H1 (cell line): ENCODE results near the gene EXD3. TPM values are rescaled to one million over a fixed set of nuclear protein-coding genes. Genes with fewer than 3 reads are reported as not detected.

ENCODE experiments used
- CTBP2 ChIP-seq: IDR thresholded peaks from 2 replicates; pipeline ENCODE4 v1.7.0; 2011; ENCODE audit warnings: borderline replicate concordance, mild to moderate bottlenecking, moderate library complexity, mixed read lengths, low read length; ENCODE audit not compliant: insufficient read depth, insufficient read length
- EZH2 ChIP-seq: fragments of 200-600 bp; sonication (generic); IDR thresholded peaks from 2 replicates; pipeline ENCODE4 v1.7.1; 2012; ENCODE audit warnings: low read depth, mild to moderate bottlenecking, moderate library complexity, low read length, inconsistent platforms; ENCODE audit not compliant: severe bottlenecking
- GTF2F1 ChIP-seq: IDR thresholded peaks from 2 replicates; pipeline ENCODE4 v1.6.1; 2012; ENCODE audit warnings: low read depth, low read length, improper control_type of control experiment, borderline replicate concordance
- NANOG ChIP-seq: IDR thresholded peaks from 2 replicates; pipeline ENCODE4 v1.6.1; 2011; ENCODE audit warnings: low read length, low read depth, mild to moderate bottlenecking, inconsistent platforms; ENCODE audit not compliant: insufficient read depth, poor library complexity, severe bottlenecking
- SIRT6 ChIP-seq: IDR thresholded peaks from one replicate; pipeline ENCODE4 v1.7.1; 2012; ENCODE audit warnings: low read length, inconsistent platforms
- TCF12 ChIP-seq: IDR thresholded peaks from 2 replicates; pipeline ENCODE4 v1.6.1; 2011; ENCODE audit warnings: low read depth, mild to moderate bottlenecking, low read length
- polyA plus RNA-seq, 7 experiments: library from polyadenylated mRNA; depleted of rRNA in 3 of 7; stranded (reverse) in 5 of 7; unstranded in 2 of 7; fragments of >200 nt in 5 of 7; fragments of 200-250 nt in 2 of 7; gene quantifications; 1 replicate in 5 of 7; 2 replicates in 1 of 7; 4 replicates in 1 of 7; pipeline versions ENCODE4 v1.2.1 to v1.2.3, GENCODE V29; 2011 to 2013; ENCODE audit warnings: missing spikeins in 2 of 7, mixed read lengths in 2 of 7
- total RNA-seq: library from RNA; stranded (reverse); fragmentation: NEBNext Ultra II Directional; extraction: Animal tissue kit (Norgen Biotek cat#: 25700); gene quantifications from 2 replicates; pipeline ENCODE4 v1.2.1, GENCODE V29; 2021
- TF ChIP-seq, protein P1 (sequence below), 3 experiments: IDR thresholded peaks; 1 replicate in 2 of 3; 2 replicates in 1 of 3; pipeline versions ENCODE4 v1.5.1 to v1.6.1; 2011; ENCODE audit warnings: low read length in 3 of 3, mild to moderate bottlenecking in 3 of 3, inconsistent platforms in 2 of 3, low read depth in 1 of 3, moderate library complexity in 1 of 3; ENCODE audit not compliant: insufficient read depth in 1 of 3; ENCODE audit errors: control extremely low read depth in 1 of 3

EXD3 gene
- total and polyA plus RNA-seq, 2 of the 8 experiments (the other 6 are each of a cell fraction or from before 2014, with no cell fraction given): 7.2 to 9.4 TPM

DNA sequence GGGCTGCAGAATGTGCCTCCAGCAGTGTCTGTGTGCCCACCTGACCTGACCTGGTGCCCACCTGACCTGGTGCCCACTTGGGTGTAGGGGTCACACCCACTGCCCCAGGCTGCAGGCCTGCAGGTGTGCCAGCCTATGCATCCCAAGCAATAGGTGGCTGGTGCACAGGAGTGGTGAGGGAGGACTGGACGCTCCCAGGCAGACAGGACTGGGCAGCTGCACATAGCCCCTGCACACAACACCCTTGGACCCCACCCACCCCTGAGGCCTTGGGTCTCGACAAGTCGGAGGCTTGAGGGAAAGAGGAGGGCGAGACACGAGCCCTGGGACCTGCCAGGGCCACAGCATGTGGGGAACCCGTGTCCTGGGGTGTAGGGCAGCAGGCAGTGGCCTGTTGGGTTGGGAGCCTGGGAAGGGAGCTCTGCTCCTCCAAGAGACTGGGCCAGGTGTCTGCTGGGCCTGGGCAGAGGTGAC is 110.1 kb downstream of the EXD3 start (continued):
- no peak for TF ChIP-seq NANOG
- TF ChIP-seq TCF12: no peak
- TF ChIP-seq SIRT6: no peak
- no peak for TF ChIP-seq EZH2
- TF ChIP-seq GTF2F1: no peak
- TF ChIP-seq, protein P1, sequence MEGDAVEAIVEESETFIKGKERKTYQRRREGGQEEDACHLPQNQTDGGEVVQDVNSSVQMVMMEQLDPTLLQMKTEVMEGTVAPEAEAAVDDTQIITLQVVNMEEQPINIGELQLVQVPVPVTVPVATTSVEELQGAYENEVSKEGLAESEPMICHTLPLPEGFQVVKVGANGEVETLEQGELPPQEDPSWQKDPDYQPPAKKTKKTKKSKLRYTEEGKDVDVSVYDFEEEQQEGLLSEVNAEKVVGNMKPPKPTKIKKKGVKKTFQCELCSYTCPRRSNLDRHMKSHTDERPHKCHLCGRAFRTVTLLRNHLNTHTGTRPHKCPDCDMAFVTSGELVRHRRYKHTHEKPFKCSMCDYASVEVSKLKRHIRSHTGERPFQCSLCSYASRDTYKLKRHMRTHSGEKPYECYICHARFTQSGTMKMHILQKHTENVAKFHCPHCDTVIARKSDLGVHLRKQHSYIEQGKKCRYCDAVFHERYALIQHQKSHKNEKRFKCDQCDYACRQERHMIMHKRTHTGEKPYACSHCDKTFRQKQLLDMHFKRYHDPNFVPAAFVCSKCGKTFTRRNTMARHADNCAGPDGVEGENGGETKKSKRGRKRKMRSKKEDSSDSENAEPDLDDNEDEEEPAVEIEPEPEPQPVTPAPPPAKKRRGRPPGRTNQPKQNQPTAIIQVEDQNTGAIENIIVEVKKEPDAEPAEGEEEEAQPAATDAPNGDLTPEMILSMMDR (IDR thresholded peaks at IDR 0.05; ENCODE audit: control extremely low read depth in 1 of 3, insufficient read depth in 1 of 3, low read depth in 1 of 3, low read length in 3 of 3): no peak
- TF ChIP-seq CTBP2: no peak
